ENCODE measurements around the gene SNX24. TPM values are rescaled to one million over a fixed set of nuclear protein-coding genes. Genes with fewer than 3 reads are reported as not detected.
"Not testable (repeated sequence)": the region's sequence is repeated elsewhere in the genome, so short reads cannot be mapped to it uniquely, and the experiment has no call there.

SNX24 gene
- polyA plus RNA-seq, 4 donors: 7.7 to 33.7 (median 27.2) TPM

DNA sequence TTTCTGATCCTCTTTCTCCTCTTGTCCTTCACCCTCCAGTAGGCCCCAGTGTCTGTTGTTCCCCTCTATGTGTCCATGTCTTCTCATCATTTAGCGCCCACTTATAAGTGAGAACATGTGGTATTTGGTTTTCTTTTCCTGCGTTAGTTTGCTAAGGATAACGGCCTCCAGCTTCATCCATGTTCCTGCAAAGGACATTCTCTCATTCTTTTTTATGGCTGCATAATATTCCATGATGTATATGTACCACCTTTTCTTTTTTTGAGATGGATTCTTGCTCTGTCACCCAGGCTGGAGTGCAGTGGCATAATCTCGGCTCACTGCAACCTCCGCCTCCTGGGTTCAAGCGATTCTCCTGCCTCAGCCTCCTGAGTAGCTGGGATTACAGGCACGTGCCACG lies 12.1 kb downstream of the SNX24 start:
- H3K36me3 ChIP-seq (ENCODE audit: control insufficient read depth in 3 of 3, insufficient read depth in 2 of 3, low read depth in 1 of 3, low read length in 3 of 3); H3K27ac ChIP-seq (ENCODE audit: low read depth in 1 of 3, low read length in 2 of 3); DNase-seq; H3K9me3 ChIP-seq (ENCODE audit: control insufficient read depth in 2 of 2, insufficient read depth in 1 of 2, low read depth in 1 of 2, low read length in 1 of 2); H3K27me3 ChIP-seq (ENCODE audit: control insufficient read depth in 3 of 3, insufficient read depth in 3 of 3, low read length in 3 of 3); H3K4me1 ChIP-seq (ENCODE audit: control insufficient read depth in 3 of 3, insufficient read depth in 2 of 3, low read depth in 1 of 3, low read length in 2 of 3); FAIRE-seq; H3K4me3 ChIP-seq (ENCODE audit: low read depth in 1 of 3, low read length in 3 of 3): not testable (repeated sequence)
- WGBS, 3 donors: 88 to 92% (median 88%) methylated on average over 6 to 8 of the region's 8 CpGs

DNA sequence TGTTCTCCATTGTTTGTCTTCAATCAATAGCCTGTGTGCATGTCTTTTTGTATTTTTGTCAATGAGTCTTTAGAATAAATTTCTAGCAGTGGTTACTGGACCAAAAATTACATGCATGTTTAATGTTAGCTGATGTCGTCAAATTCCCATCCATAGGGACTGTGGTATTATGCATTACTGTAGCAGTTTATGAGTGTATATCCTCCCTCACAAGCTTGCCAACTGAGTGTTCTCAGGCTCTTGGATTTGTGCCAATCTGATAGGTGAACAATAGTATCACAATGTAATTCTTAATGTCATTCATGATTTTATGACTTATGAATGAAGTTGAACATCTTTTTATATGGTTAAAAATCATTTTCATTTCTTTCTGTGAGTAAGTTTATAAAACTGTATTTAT lies 13.0 kb downstream of the SNX24 start:
- H3K27ac ChIP-seq (ENCODE audit: low read depth in 1 of 3, low read length in 2 of 3): no peak overlapping the region
- H3K4me1 ChIP-seq (ENCODE audit: control insufficient read depth in 3 of 3, insufficient read depth in 2 of 3, low read depth in 1 of 3, low read length in 2 of 3): no peaks in the 10 kb centered on the region
- FAIRE-seq: no peak
- no peaks in the 10 kb centered on the region for H3K27me3 ChIP-seq (ENCODE audit: control insufficient read depth in 3 of 3, insufficient read depth in 3 of 3, low read length in 3 of 3)
- peak in 1 of 2 donors; percentile 57 for DNase-seq
- WGBS, 3 donors: 15 to 59% (median 31%) methylated on average over 1 of the region's 1 CpG
- H3K9me3 ChIP-seq (ENCODE audit: control insufficient read depth in 2 of 2, insufficient read depth in 1 of 2, low read depth in 1 of 2, low read length in 1 of 2): no peaks in the 10 kb centered on the region
- H3K4me3 ChIP-seq (ENCODE audit: low read depth in 1 of 3, low read length in 3 of 3): no peak overlapping the region
- peaks cover 0 to 2% (median 0%) of the 10 kb centered on the region in 3 donors for H3K36me3 ChIP-seq (ENCODE audit: control insufficient read depth in 3 of 3, insufficient read depth in 2 of 3, low read depth in 1 of 3, low read length in 3 of 3)

DNA sequence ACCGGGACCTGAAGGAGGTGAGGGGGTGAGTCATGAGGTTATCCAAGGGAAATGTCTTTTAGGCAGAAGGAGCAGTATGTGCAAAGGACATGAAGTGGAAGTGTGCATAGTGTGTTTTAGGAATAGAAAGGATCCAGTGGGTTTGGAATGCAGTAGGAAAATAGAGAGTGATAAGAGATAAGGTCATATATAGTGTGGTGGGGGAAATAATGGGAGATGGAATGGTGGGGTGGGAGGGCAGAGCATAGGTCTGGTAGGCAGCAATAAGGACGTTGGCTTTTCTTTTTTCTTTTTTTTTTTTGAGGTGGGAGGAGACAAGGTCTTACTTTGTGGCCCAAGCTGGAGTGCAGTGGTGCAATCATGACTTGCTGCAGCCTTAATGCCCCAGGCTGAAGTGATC lies 17.8 kb downstream of the SNX24 start:
- no peaks in the 10 kb centered on the region for H3K9me3 ChIP-seq (ENCODE audit: control insufficient read depth in 2 of 2, insufficient read depth in 1 of 2, low read depth in 1 of 2, low read length in 1 of 2)
- no peak overlapping the region for H3K4me3 ChIP-seq (ENCODE audit: low read depth in 1 of 3, low read length in 3 of 3)
- peaks cover 0 to 4% (median 0%) of the 10 kb centered on the region in 3 donors for H3K36me3 ChIP-seq (ENCODE audit: control insufficient read depth in 3 of 3, insufficient read depth in 2 of 3, low read depth in 1 of 3, low read length in 3 of 3)
- no peak for FAIRE-seq
- no peaks in the 10 kb centered on the region for H3K27me3 ChIP-seq (ENCODE audit: control insufficient read depth in 3 of 3, insufficient read depth in 3 of 3, low read length in 3 of 3)
- 38 to 71% (median 70%) methylated on average over 2 of the region's 2 CpGs for WGBS, 3 donors
- H3K27ac ChIP-seq (ENCODE audit: low read depth in 1 of 3, low read length in 2 of 3): no peak overlapping the region
- no peak for DNase-seq
- no peaks in the 10 kb centered on the region for H3K4me1 ChIP-seq (ENCODE audit: control insufficient read depth in 3 of 3, insufficient read depth in 2 of 3, low read depth in 1 of 3, low read length in 2 of 3)

DNA sequence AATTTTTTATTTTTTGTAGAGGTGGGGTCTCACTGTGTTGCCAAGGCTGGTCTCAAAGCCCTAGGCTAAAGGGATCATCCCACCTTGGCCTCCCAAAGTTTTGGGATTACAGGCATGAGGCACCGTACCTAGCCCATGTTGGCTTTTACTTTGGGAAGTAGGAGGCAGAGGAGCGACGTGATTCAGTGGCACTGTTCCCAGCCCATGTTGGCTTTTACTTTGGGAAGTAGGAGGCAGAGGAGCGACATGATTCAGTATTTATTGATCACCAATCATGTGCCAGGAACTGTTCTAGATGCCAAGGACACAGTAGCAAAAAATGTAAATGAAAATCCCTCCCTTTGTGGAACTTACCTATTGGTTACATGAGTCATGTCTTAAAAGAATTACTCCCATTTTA lies 18.3 kb downstream of the SNX24 start:
- Histone ChIP-seq H3K4me1 (ENCODE audit: control insufficient read depth in 3 of 3, insufficient read depth in 2 of 3, low read depth in 1 of 3, low read length in 2 of 3) (no peaks in the 10 kb centered on the region), H3K9me3 (ENCODE audit: control insufficient read depth in 2 of 2, insufficient read depth in 1 of 2, low read depth in 1 of 2, low read length in 1 of 2) (no peaks in the 10 kb centered on the region), H3K27ac (ENCODE audit: low read depth in 1 of 3, low read length in 2 of 3) (no peak overlapping the region), H3K27me3 (ENCODE audit: control insufficient read depth in 3 of 3, insufficient read depth in 3 of 3, low read length in 3 of 3) (no peaks in the 10 kb centered on the region), H3K4me3 (ENCODE audit: low read depth in 1 of 3, low read length in 3 of 3) (no peak overlapping the region), H3K36me3 (ENCODE audit: control insufficient read depth in 3 of 3, insufficient read depth in 2 of 3, low read depth in 1 of 3, low read length in 3 of 3) (peaks cover 0 to 4% (median 0%) of the 10 kb centered on the region in 3 donors)
- WGBS, 3 donors: 88 to 94% (median 93%) methylated on average over 4 of the region's 4 CpGs
- FAIRE-seq (no peak), DNase-seq (no peak)

DNA sequence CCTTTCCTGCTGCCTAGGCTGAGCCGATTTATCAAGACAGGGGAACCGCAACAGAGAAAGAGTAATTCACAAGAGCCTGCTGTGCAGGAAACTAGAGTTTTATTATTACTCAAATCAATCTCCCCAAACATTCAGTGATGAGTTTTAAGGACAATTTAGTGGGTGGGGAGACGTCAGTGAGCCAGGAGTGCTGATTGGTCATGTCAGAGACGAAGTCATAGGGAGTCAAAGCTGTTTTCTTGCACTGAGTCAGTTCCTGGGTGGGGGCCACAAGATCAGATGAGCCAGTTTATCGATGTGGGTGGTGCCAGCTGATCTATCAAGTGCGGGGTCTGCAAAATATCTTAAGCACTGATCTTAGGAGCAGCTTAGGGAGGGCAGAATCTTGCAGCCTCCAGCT lies 19.0 kb downstream of the SNX24 start:
- DNase-seq (no peak), FAIRE-seq (no peak)
- WGBS, 3 donors: 75 to 90% (median 88%) methylated on average over 6 of the region's 6 CpGs
- H3K36me3 ChIP-seq (ENCODE audit: control insufficient read depth in 3 of 3, insufficient read depth in 2 of 3, low read depth in 1 of 3, low read length in 3 of 3): peaks cover 0 to 4% (median 0%) of the 10 kb centered on the region in 3 donors
- no peaks in the 10 kb centered on the region for H3K27me3 ChIP-seq (ENCODE audit: control insufficient read depth in 3 of 3, insufficient read depth in 3 of 3, low read length in 3 of 3)
- H3K9me3 ChIP-seq (ENCODE audit: control insufficient read depth in 2 of 2, insufficient read depth in 1 of 2, low read depth in 1 of 2, low read length in 1 of 2): no peaks in the 10 kb centered on the region
- H3K4me1 ChIP-seq (ENCODE audit: control insufficient read depth in 3 of 3, insufficient read depth in 2 of 3, low read depth in 1 of 3, low read length in 2 of 3): no peaks in the 10 kb centered on the region
- H3K4me3 ChIP-seq (ENCODE audit: low read depth in 1 of 3, low read length in 3 of 3): no peak overlapping the region
- no peak overlapping the region for H3K27ac ChIP-seq (ENCODE audit: low read depth in 1 of 3, low read length in 2 of 3)

DNA sequence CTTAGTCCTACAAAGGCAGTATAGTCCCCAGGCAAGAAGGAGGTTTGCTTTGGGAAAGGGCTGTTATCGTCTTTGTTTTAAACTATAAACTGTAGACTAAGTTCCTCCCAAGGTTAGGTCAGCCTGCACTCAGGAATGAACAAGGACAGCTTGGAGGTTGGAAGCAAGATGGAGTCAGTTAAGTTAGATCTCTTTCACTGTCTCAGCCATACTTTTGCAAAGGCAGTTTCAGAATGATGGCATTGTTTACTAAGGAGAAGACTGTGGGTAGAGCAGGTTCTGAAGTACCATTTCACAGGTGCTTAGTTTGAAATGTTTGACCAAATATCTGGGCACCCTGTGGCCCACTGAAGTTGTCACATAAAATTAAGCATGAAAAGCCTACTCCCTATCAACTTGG lies 19.4 kb downstream of the SNX24 start:
- no peak for FAIRE-seq
- H3K4me3 ChIP-seq (ENCODE audit: low read depth in 1 of 3, low read length in 3 of 3): no peak overlapping the region
- WGBS, 3 donors: 86 to 93% (median 91%) methylated on average over 1 of the region's 1 CpG

DNA sequence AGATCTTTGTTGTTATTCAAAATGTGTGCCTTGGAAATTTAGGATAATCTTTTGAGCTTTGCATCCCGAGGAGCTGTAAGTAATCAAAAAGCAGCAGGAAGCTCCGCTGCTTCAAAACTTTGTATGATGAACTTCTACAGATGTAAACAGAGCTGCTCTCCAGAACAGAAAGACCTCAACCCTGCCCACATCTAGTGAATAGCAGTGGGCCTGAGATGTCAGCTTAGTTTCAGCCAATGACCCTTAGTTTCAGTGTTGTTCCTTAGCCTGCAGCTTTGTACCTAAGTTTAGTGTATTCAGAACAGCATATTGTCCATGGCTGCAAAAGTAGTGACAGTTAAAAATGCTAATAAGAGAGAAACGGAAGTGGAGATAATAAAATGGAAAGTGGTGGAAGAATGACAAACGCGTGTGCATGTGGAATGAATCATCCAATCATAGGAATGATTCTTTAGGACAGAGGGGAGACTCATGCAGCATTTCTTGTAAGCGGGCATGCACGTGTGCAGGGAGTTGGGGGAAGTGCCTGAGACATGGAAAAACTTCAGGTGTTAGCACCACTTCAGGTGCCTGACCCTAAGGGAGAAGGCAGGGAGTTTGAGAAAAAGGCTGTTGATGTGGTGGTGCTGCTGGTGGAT lies 24.9 kb downstream of the SNX24 start:
- H3K9me3 ChIP-seq (ENCODE audit: control insufficient read depth in 2 of 2, insufficient read depth in 1 of 2, low read depth in 1 of 2, low read length in 1 of 2): no peaks in the 10 kb centered on the region
- 71 to 87% (median 85%) methylated on average over 7 of the region's 7 CpGs for WGBS, 3 donors
- no peak overlapping the region for H3K4me3 ChIP-seq (ENCODE audit: low read depth in 1 of 3, low read length in 3 of 3)
- peaks cover 0 to 4% (median 0%) of the 10 kb centered on the region in 3 donors for H3K36me3 ChIP-seq (ENCODE audit: control insufficient read depth in 3 of 3, insufficient read depth in 2 of 3, low read depth in 1 of 3, low read length in 3 of 3)
- no peak for DNase-seq
- no peaks in the 10 kb centered on the region for H3K4me1 ChIP-seq (ENCODE audit: control insufficient read depth in 3 of 3, insufficient read depth in 2 of 3, low read depth in 1 of 3, low read length in 2 of 3)
- no peaks in the 10 kb centered on the region for H3K27me3 ChIP-seq (ENCODE audit: control insufficient read depth in 3 of 3, insufficient read depth in 3 of 3, low read length in 3 of 3)
- no peak for FAIRE-seq
- no peak overlapping the region for H3K27ac ChIP-seq (ENCODE audit: low read depth in 1 of 3, low read length in 2 of 3)

More for the DNA sequence above, 19.4 kb downstream of the SNX24 start:
- H3K36me3 ChIP-seq (ENCODE audit: control insufficient read depth in 3 of 3, insufficient read depth in 2 of 3, low read depth in 1 of 3, low read length in 3 of 3): peaks cover 0 to 4% (median 0%) of the 10 kb centered on the region in 3 donors
- no peak overlapping the region for H3K27ac ChIP-seq (ENCODE audit: low read depth in 1 of 3, low read length in 2 of 3)
- no peaks in the 10 kb centered on the region for H3K9me3 ChIP-seq (ENCODE audit: control insufficient read depth in 2 of 2, insufficient read depth in 1 of 2, low read depth in 1 of 2, low read length in 1 of 2)
- H3K4me1 ChIP-seq (ENCODE audit: control insufficient read depth in 3 of 3, insufficient read depth in 2 of 3, low read depth in 1 of 3, low read length in 2 of 3): no peaks in the 10 kb centered on the region
- H3K27me3 ChIP-seq (ENCODE audit: control insufficient read depth in 3 of 3, insufficient read depth in 3 of 3, low read length in 3 of 3): no peaks in the 10 kb centered on the region
- no peak for DNase-seq

DNA sequence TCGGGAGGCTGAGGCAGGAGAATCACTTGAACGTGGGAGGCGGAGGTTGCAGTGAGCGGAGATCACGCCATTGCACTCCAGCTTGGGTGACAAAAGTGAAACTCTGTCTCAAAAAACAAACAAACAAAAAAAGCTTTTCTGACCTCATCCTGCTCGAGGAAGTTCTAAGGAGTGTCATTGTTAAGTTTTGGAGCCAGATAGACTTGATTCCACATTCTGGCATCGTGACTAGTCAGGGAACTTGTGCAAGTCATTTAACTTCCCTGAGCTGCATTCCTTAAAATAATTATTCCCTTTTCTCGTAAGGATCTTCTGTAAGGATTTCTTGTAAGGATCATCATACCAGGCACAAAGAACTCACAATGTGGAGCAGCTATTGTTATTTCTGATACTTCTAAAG lies 26.2 kb downstream of the SNX24 start:
- Histone ChIP-seq H3K9me3 (ENCODE audit: control insufficient read depth in 2 of 2, insufficient read depth in 1 of 2, low read depth in 1 of 2, low read length in 1 of 2) (no peaks in the 10 kb centered on the region), H3K4me3 (ENCODE audit: low read depth in 1 of 3, low read length in 3 of 3) (no peak overlapping the region), H3K27me3 (ENCODE audit: control insufficient read depth in 3 of 3, insufficient read depth in 3 of 3, low read length in 3 of 3) (no peaks in the 10 kb centered on the region), H3K36me3 (ENCODE audit: control insufficient read depth in 3 of 3, insufficient read depth in 2 of 3, low read depth in 1 of 3, low read length in 3 of 3) (no peaks in the 10 kb centered on the region), H3K4me1 (ENCODE audit: control insufficient read depth in 3 of 3, insufficient read depth in 2 of 3, low read depth in 1 of 3, low read length in 2 of 3) (no peaks in the 10 kb centered on the region), H3K27ac (ENCODE audit: low read depth in 1 of 3, low read length in 2 of 3) (no peak overlapping the region)
- WGBS, 3 donors: 86 to 90% (median 87%) methylated on average over 8 of the region's 8 CpGs
- DNase-seq (no peak), FAIRE-seq (no peak)

Measured in small intestine (tissue), 7 donors.